ENCODE results near the gene SLX4IP. TPM values are rescaled to one million over a fixed set of nuclear protein-coding genes. Genes with fewer than 3 reads are reported as not detected.

Gene SLX4IP
- total RNA-seq, 1 experiment from 2014 or later: 7.4 TPM

GRCh38 chr20:10671221-10671918 lies 236.3 kb downstream of the SLX4IP start:
- DNase-seq (ENCODE audit: low spot score) (peak; percentile 72), ATAC-seq (peak; percentile 42)
- Mint-ChIP-seq H3K4me1 (peaks cover 64% of the 10 kb centered on the region), H3K36me3 (peaks cover 17% of the 10 kb centered on the region), H3K27ac (peak overlapping the region; percentile 78), H3K9me3 (no peaks in the 10 kb centered on the region), H3K4me3 (peak overlapping the region; percentile 87), H3K27me3 (ENCODE audit: low read depth) (no peaks in the 10 kb centered on the region)
- CTCF ChIA-PET: interaction anchor here (0.6 to 2.4 kb wide), 24 partner anchors 9 to 954 kb away, joined by 3 to 14 read pairs (median 4); no protein-coding TSS in a partner anchor
- TF ChIP-seq TP53 (CRISPR knock-in tag; IDR thresholded peaks at IDR 0.05) (no peak), ZNF121 (CRISPR knock-in tag; IDR thresholded peaks at IDR 0.05) (no peak), SP1 (CRISPR knock-in tag; conservative IDR thresholded peaks at IDR 0.05) (0 out of 2 replicates have a peak, but pooled peaks have one; percentile 34), MAX (CRISPR knock-in tag; IDR thresholded peaks at IDR 0.05) (peak; percentile 82; the same call in 1 of the 2 replicates), ZNF423 (CRISPR knock-in tag; IDR thresholded peaks at IDR 0.05) (no peak; the same call in 1 of the 2 replicates), GABPB1 (CRISPR knock-in tag; IDR thresholded peaks at IDR 0.05) (peak; percentile 63), E2F4 (CRISPR knock-in tag; IDR thresholded peaks at IDR 0.05; ENCODE audit: borderline replicate concordance, low read depth) (no peak), USF2 (CRISPR knock-in tag; IDR thresholded peaks at IDR 0.05) (peak; percentile 77), USF1 (CRISPR knock-in tag; IDR thresholded peaks at IDR 0.05) (peak; percentile 72; the same call in 1 of the 2 replicates)
- POLR2A ChIA-PET: interaction anchor here (0.6 to 1.4 kb wide), 8 partner anchors 22 to 874 kb away, joined by 3 to 7 read pairs (median 4); no protein-coding TSS in a partner anchor

- H3K36me3 Mint-ChIP-seq: peaks cover 17% of the 10 kb centered on the region
These were observed 237.0 kb downstream of the SLX4IP start for GRCh38 chr20:10671919-10672623.

GRCh38 chr20:10672624-10673127 lies 237.6 kb downstream of the SLX4IP start:
- Mint-ChIP-seq H3K27me3 (ENCODE audit: low read depth) (no peaks in the 10 kb centered on the region), H3K4me3 (peak overlapping the region; percentile 87), H3K36me3 (peaks cover 13% of the 10 kb centered on the region; the same call in 1 of the 2 replicates), H3K9me3 (no peaks in the 10 kb centered on the region), H3K27ac (peak overlapping the region; percentile 76; the same call in 1 of the 2 replicates), H3K4me1 (peaks cover 53% of the 10 kb centered on the region)
- CTCF ChIA-PET: interaction anchor here (0.8 to 2.6 kb wide), 4 partner anchors 19 to 532 kb away, joined by 4 to 14 read pairs (median 6); no protein-coding TSS in a partner anchor
- ATAC-seq (no peak), DNase-seq (ENCODE audit: low spot score) (peak; percentile 51)
- TF ChIP-seq ERG (CRISPR knock-in tag; IDR thresholded peaks at IDR 0.05) (no peak), HMGA2 (CRISPR knock-in tag; IDR thresholded peaks at IDR 0.05) (no peak), ZNF138 (CRISPR knock-in tag; conservative IDR thresholded peaks at IDR 0.05) (no peak), KAT7 (CRISPR knock-in tag; IDR thresholded peaks at IDR 0.05; ENCODE audit: borderline replicate concordance) (0 out of 2 replicates have a peak, but pooled peaks have one; percentile 19), MAX (CRISPR knock-in tag; IDR thresholded peaks at IDR 0.05) (0 out of 2 replicates have a peak, but pooled peaks have one; percentile 20), GABPB1 (CRISPR knock-in tag; IDR thresholded peaks at IDR 0.05) (peak; percentile 40; the same call in 1 of the 2 replicates)
- POLR2A ChIA-PET: interaction anchor here (0.7 to 1.1 kb wide), 3 partner anchors 32 to 238 kb away, joined by 3 to 4 read pairs (median 3); partner anchors contain the start of genes MKKS and SLX4IP

More at GRCh38 chr20:10671919-10672623, 237.0 kb downstream of the SLX4IP start:
- TF ChIP-seq TEAD1 (CRISPR knock-in tag; IDR thresholded peaks at IDR 0.05) (no peak), E2F5 (CRISPR knock-in tag; IDR thresholded peaks at IDR 0.05) (0 out of 2 replicates have a peak, but pooled peaks have one; percentile 25), MAX (CRISPR knock-in tag; IDR thresholded peaks at IDR 0.05) (0 out of 2 replicates have a peak, but pooled peaks have one; percentile 22)
- H3K4me1 Mint-ChIP-seq: peaks cover 59% of the 10 kb centered on the region
- CTCF ChIA-PET: interaction anchor here (0.6 to 2.4 kb wide), 23 partner anchors 9 to 954 kb away, joined by 3 to 14 read pairs (median 4); no protein-coding TSS in a partner anchor
- DNase-seq (ENCODE audit: low spot score) (peak; percentile 64), ATAC-seq (peak; percentile 1)
- H3K9me3 Mint-ChIP-seq: no peaks in the 10 kb centered on the region
- no peak overlapping the region; the same call in 1 of the 2 replicates for H3K27ac Mint-ChIP-seq
- POLR2A ChIA-PET: interaction anchor here (0.7 to 1.4 kb wide), 7 partner anchors 22 to 874 kb away, joined by 3 to 7 read pairs (median 4); no protein-coding TSS in a partner anchor
- peak overlapping the region; percentile 87 for H3K4me3 Mint-ChIP-seq
- no peaks in the 10 kb centered on the region for H3K27me3 Mint-ChIP-seq (ENCODE audit: low read depth)

All from WTC11 (cell line).